Measurements from ENCODE around the gene ZNF630.
A peak's percentile ranks its signal among the peaks of the same experiment; 100 is the strongest.
"Not testable (repeated sequence)": the region's sequence is repeated elsewhere in the genome, so short reads cannot be mapped to it uniquely, and the experiment has no call there.

Gene ZNF630

DNA sequence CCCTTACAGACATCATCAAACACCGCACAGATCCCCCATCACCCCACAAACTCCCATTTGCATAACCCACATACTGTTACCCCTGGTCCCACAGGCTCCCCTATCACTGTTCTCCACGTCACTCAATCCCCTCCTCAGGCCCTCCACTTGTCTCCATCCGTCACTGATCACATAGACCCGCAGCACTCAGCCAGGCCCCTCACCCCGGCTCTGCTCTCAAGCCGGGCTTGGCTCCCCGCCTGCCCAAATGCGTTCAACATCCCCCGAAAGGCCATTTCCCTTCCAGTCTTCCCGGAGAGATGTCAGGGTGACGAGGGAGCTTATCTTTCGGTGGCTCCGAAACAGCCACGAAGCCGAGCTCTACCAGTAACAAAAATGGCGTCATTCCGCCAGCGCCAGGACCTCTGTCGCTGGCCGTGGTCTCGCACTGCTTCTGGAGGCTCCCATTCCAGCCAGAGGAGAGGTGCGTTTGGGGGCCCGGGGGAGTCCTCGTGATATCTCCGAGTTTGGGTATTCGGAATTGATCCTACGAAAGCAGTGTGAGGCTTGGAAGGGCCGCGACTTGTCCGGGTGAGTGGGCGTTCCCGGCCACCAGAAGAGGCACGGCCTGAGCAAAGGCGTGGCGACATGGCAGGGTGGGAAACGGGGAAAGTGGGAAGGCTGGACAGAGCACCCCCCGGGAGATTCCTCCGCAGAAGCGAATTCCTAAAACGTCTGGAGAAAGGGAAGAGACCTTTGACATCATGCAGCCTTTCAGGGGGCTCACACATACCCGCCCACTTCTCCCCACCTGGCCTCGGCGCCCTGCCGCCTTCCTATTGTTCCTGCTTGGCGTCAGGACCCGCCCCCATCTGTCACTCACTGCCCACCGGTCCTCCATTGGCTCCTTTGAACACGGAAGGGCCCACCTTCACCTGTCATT lies at the start of gene ZNF630:
ZNF630 (minus strand) TSS at position 577 of the 922 bp plus-strand sequence. CDS start 4,754 bp downstream, outside the sequence.
- peak; percentile 6 to 22 for DNase-seq

- no peak for DNase-seq
Measured at GRCh38 chrX:48107717-48108116, 36.3 kb upstream of the ZNF630 start.

DNA sequence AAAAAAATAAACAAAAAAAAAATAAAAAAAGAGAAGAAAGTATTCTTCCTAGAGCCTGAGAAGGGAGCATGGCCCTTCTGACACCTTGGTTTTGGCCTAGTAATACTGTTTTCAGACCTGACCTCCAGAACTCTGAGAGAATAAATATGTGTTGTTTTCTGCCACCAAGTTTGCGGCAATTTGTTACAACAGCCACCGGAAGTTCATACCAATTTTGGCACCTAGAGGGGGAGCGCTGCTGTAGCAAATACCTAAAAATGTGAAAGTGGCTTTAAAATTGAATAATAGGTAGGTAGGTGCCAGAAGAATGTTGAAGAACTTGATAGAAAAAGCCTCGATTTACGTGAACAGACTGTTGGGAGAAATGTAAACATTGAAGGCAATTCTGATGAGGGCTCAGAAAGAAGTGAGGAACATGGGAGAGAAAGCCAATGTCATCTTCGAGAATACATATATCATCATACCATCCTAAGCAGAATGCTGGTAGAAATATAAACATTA lies 31.5 kb upstream of the ZNF630 start:
- no peak for DNase-seq

- no peak for DNase-seq
Measured at GRCh38 chrX:48101443-48101842, 30.0 kb upstream of the ZNF630 start.

- not testable (repeated sequence) for DNase-seq
Measured at GRCh38 chrX:48092558-48092957, 21.1 kb upstream of the ZNF630 start.

- DNase-seq, result no peak
Measured at GRCh38 chrX:48090123-48090522, 18.7 kb upstream of the ZNF630 start.

DNA sequence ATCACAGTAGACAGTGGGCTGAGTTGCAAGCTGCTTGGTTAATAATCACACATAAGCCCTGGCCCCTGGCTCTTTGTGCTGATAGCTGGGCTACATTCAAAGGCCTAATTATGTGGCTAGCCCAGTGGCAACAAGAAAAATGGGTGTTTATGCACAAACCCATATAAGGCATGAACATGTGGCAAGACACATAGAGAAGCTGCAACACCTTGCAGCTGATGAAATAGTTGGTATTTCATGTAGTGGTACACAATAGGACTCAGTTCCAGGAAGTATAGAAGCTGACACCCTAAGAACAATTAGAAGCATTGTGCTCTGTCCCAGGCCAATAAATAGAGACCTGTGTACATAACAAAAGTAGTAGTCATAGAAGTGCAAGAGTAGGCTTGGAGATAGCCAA lies 14.6 kb upstream of the ZNF630 start:
- DNase-seq, result no peak

- no peak for DNase-seq
Measured at GRCh38 chrX:48083706-48084105, 12.3 kb upstream of the ZNF630 start.

DNA sequence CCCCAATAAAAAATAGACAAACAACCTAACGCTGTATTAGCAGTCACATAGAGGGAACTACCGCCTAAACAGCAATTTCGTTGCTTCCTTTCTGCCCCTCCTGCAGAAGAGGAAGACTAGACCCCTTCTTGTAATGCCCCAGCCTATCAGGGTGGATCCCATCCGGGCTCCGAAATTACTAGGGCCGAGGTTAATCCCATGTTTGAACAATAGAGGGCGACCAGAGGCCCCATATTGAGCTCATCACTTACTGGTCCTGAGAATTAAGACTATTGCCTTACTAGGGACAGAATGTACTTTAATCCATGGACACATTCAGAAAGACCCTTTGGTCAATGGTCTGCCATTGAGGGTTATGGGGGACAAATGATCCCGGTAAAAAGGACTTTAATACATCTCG lies 11.8 kb upstream of the ZNF630 start:
- peak in 1 of 2 donors; percentile 46 for DNase-seq

GRCh38 chrX:48076343-48076742 lies 4.9 kb upstream of the ZNF630 start:
- DNase-seq, result no peak

DNA sequence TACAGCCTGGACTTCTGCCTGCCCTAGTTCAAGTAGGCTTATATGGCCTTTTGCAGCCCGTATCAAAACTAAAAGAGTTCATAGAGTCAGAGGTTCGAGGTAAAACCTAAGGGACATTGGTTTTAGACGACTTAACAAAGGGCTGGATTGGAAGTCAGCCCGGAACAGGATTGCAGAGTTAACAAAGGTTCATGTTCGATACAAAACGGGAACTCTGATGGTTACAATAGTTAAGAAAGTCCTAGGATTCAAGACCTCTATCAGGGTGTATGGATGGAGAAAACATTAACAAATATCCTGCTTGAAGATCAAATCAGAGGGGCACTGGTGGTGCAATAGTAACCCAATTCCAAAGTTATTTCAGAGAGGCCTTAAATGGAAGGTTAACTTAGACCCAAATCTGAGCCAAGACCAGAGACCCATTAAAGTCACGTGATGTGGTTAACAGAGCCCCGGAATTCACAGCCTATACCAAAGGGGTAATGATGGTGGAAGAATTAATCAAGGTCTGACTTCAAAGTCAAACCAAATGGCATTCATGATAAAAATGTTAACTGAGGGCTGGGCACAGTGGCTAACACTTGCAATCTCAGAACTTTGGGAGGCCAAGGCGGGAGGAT lies 656 bp upstream of the ZNF630 start:
- no peak for DNase-seq

DNA sequence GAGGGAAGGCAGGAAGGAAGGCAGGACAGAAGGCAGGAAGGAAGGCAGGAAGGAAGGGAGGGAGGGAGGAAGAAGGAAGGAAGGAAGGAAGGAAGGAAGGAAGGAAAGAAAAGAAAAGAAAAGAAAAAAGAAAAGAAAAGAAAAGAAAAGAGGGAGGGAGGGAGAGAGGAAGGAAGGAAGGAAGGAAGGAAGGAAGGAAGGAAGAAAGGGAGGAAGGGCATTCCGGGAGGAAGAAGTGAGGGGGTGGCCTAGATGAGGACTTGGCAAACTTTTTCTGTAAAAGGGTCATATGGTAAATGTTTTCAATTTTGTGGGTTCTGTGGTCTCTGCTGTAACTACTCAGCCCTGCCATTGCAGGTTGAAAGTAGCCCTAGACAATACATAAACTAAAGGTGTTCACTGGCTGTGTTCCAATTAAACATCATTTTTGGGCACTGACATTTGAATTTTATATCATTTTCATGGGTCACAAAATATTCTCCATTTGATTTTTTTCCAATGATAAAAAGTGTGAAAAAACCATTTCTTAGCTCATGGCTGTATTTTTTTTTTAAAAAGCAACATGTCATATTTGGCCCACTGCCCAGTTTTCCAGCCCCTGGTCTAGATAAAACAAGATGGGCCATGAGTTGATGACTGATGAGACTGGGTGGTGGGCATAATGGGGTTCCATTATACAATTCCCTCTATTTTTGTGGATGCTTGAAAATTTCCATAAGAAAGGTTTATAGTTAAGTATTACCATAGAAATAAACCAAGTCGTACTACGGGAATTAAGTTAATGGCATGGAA lies 3.1 kb downstream of the ZNF630 start:
- no peak for DNase-seq

DNA sequence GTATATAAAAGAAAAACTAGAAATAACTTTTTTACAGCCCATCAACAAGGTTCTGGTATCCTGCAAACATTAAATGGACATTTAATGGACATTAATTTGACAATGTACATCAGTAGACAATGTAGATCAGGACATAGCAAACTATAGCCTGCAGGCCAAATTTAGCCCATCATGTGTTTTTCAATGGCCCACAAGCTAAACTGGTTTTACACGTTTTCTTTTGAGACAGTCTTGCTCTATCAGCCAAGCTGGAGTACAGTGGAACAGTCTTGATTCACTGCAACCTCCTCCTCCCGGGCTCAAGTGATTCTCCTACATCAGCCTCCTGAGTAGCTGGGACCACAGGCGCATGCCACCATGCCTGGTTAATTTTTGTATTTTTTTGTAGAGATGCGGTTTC lies 7.2 kb downstream of the ZNF630 start:
- no peak for DNase-seq

- DNase-seq, result no peak
Measured at GRCh38 chrX:48059296-48059639, 12.2 kb downstream of the ZNF630 start.

GRCh38 chrX:48058621-48059295 lies 12.7 kb downstream of the ZNF630 start:
- DNase-seq, result no peak

- DNase-seq, result no peak
Measured at GRCh38 chrX:48046846-48047245, 24.6 kb downstream of the ZNF630 start.

DNA sequence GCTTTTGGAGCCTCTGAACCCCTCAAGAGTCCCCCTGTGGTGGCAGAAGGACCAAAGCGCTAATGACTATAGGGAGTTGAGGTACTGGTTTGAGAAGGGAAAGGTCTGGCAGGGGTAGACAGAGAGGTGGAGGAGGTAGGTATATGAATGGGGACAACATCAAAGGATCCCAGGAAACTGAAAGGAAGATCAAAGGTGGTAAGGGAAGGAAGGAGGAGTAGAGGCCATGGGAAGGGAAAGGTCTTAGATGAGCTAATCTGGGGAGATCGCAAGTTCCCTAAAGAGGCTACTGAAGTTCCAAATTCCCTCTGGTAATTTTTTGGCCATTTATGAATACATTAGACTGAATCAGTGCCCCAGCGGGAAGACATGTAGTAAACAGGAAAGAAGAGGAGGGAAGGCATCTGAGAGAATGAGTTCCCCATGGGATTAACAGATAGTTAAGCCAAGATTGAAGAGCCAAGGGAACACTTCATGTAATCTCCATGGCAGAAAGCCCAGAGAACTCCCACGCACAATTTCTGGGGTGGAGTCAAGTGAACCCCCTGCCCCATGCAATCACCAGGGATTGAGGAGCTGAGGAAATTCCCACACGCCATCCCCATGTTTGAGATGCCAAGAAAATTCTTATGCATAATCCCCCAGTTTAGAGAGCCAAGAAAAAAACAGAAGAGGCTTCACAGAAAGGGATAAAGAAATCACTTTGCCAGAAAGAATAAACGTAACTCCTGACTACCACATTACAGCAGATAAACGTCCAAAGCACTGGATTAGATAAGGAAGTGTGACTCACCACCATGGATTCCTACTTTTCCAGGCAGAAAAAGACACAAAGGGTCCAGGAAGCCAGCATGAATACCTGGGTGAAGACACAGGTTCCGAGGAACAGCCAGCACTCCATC lies 25.8 kb downstream of the ZNF630 start:
- DNase-seq, result no peak

DNA sequence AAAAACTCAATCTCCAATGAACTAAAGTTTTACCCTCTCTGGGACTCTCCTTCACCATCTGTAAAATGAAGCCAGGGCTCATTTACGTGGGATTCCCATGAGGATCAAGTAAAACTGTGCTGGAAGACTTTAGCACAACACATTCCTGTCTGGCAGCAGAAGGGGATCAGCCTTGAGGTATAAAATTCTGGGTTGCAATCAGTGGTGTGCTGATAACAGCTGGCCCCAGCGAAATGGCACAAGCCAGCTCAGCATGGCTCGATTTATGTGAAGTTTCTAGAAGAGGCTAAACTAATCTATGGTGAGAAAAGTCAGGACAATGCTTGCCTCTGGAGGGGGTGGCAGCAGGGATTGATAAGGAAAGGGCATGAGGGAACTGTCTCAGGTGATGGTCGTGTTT lies 28.4 kb downstream of the ZNF630 start:
- no peak for DNase-seq

DNA sequence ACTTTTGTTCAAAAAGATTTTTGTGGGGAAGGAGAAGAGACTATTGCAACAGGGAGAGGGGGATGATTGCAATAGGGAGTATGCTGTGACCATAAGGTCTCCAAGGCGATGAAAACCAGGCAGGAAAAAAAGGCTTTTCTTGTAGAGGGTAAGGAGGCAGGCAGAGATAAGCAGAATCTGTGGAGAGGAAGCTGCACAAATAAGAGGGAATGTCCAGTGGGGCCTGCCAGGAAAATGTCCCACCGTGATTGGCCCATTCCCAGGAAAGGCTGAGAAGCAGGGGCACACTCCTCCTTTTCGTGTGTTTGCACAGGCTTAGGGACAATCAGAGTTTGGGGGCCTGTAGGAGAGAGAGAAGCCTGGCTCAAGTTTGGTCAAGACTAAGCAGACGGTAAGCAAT lies 35.5 kb downstream of the ZNF630 start:
- DNase-seq, result no peak

GRCh38 chrX:48030641-48031173 lies 40.7 kb downstream of the ZNF630 start:
- not testable (repeated sequence) for DNase-seq

DNA sequence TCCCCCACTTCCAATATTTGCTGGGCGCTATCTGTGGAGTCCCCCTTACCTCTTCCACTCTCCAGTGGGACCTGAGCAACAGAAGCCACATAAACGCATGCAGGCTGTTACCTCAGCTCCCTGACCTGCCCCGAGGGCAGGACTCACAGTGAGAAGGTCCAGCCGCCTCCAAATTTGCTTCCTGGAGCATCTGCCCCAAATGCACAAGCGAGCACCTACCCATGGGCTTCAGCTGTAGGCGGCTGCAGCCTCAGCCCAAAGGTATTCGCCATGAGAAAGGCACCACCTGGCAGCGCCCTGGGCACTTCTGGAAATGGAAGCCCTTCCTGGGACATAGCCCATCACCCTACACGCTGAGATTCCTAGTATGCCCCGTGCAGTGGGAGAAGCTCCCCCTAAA lies 41.2 kb downstream of the ZNF630 start:
- DNase-seq, result no peak
